Tibial nerve (tissue), 4 donors: ENCODE results near the gene MAN1A2. TPM values are rescaled to one million over a fixed set of nuclear protein-coding genes. Genes with fewer than 3 reads are reported as not detected.

Source experiments
- DNase-seq, 2 donors: peaks; one replicate each; pipeline ENCODE4 v3.0.0-alpha.2; 2019; ENCODE audit warnings: low spot score in 2 of 2
- H3K27ac ChIP-seq, 4 donors: fragments of 200-600 bp; sonication (generic) in 3 of 4; one replicate each; pipeline ENCODE4 v1.5.1; 2017 to 2019; ENCODE audit warnings: mild to moderate bottlenecking in 1 of 4
- H3K27me3 ChIP-seq, 2 donors: fragments of 200-600 bp; sonication (generic) in 1 of 2; one replicate each; pipeline versions ENCODE4 v1.5.1 to v1.6.0; 2017 to 2019
- H3K36me3 ChIP-seq, 3 donors: fragments of 200-600 bp; sonication (generic); one replicate each; pipeline ENCODE4 v1.5.1; 2018 to 2019
- H3K4me1 ChIP-seq, 4 donors: fragments of 200-600 bp; sonication (generic) in 3 of 4; one replicate each; pipeline ENCODE4 v1.5.1; 2017 to 2019
- H3K4me3 ChIP-seq, 4 donors: fragments of 200-600 bp; sonication (generic) in 3 of 4; one replicate each; pipeline ENCODE4 v1.5.1; 2017 to 2019; ENCODE audit warnings: mild to moderate bottlenecking in 1 of 4, moderate library complexity in 1 of 4
- H3K9me3 ChIP-seq, 4 donors: fragments of 200-600 bp; sonication (generic) in 3 of 4; one replicate each; pipeline ENCODE4 v1.5.1; 2017 to 2019
- EP300 ChIP-seq, 2 donors: sonication (generic); formaldehyde crosslinking; IDR thresholded peaks; one replicate each; pipeline ENCODE4 v1.6.1; 2017; ENCODE audit warnings: antibody characterized with exemption in 2 of 2, mild to moderate bottlenecking in 1 of 2
- POLR2A ChIP-seq, 2 donors: fragments of 450-650 bp; IDR thresholded peaks; one replicate each; pipeline ENCODE4 v1.6.1; 2017; ENCODE audit warnings: antibody characterized with exemption in 2 of 2, mild to moderate bottlenecking in 2 of 2, moderate library complexity in 2 of 2
- WGBS, 2 donors: methylation state at CpG; one replicate each; pipeline ENCODE4 v1.1.5; 2018; 5-methylcytosine and 5-hydroxymethylcytosine counted together
- total RNA-seq, 4 donors: library from RNA; depleted of rRNA; stranded (reverse); fragments of >200 nt; gene quantifications; one replicate each; pipeline ENCODE4 v1.1.0, GENCODE V29; 2016
- TF ChIP-seq, protein P1 (sequence below), 5 experiments: fragments of 200-600 bp in 3 of 5; fragments of 450-650 bp in 2 of 5; sonication (generic) in 3 of 5; IDR thresholded peaks; one replicate each; pipeline ENCODE4 v1.5.1; 2016 to 2019; ENCODE audit warnings: antibody characterized with exemption in 5 of 5, mild to moderate bottlenecking in 3 of 5, moderate library complexity in 2 of 5

MAN1A2 gene
- total RNA-seq, 4 donors from 2014 or later, result 31.4 to 65.7 (median 45.6) TPM

DNA sequence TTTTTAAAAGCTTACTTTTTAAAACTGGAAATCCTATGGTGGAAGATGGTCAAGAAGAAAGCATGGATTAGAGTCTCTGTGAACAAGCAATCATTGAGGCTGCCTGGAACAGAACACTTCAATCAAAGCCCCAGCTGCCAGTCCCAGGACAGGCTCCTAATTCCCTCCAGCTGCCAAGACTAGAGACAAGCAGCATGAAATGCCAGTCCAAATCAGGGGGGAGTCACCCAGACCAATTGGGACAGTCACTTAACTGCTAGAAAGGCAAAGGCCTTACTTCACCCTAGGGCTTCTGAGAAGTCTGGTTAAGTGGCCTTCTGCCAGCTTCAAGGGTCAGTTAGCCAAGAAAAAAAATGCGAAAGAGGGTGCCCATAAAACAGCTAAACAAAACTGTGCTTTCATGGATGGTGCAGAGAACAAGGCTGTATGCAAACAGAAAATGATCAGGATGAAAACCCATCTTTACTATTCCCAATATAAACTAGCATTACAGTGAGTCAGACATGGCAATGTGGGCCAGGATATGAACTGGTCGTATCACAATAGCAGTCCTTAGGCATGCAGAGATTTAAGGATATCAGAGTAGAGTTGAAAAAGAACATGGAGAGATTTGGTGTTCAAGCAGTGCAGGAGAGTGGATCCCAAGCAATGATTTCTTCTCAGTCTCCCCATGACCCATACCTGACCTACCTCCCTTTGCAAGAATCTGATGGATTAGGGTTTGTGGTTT, 31.0 kb upstream of the MAN1A2 start:
- no peak overlapping the region for H3K4me3 ChIP-seq
- H3K4me1 ChIP-seq, result no peaks in the 10 kb centered on the region
- peak overlapping the region in 1 of 4 donors; percentile 24 for H3K27ac ChIP-seq
- H3K27me3 ChIP-seq, result no peaks in the 10 kb centered on the region
- no peaks in the 10 kb centered on the region for H3K36me3 ChIP-seq
- 19 to 24% methylated on average over 2 of the region's 2 CpGs for WGBS, 2 donors
- TF ChIP-seq, protein P1, sequence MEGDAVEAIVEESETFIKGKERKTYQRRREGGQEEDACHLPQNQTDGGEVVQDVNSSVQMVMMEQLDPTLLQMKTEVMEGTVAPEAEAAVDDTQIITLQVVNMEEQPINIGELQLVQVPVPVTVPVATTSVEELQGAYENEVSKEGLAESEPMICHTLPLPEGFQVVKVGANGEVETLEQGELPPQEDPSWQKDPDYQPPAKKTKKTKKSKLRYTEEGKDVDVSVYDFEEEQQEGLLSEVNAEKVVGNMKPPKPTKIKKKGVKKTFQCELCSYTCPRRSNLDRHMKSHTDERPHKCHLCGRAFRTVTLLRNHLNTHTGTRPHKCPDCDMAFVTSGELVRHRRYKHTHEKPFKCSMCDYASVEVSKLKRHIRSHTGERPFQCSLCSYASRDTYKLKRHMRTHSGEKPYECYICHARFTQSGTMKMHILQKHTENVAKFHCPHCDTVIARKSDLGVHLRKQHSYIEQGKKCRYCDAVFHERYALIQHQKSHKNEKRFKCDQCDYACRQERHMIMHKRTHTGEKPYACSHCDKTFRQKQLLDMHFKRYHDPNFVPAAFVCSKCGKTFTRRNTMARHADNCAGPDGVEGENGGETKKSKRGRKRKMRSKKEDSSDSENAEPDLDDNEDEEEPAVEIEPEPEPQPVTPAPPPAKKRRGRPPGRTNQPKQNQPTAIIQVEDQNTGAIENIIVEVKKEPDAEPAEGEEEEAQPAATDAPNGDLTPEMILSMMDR (IDR thresholded peaks at IDR 0.05), result no peak
- peak in 1 of 2 donors; percentile 25 for TF ChIP-seq EP300 (IDR thresholded peaks at IDR 0.05)
- TF ChIP-seq POLR2A (IDR thresholded peaks at IDR 0.05), result no peak
- no peak for DNase-seq
- H3K9me3 ChIP-seq, result no peaks in the 10 kb centered on the region

DNA sequence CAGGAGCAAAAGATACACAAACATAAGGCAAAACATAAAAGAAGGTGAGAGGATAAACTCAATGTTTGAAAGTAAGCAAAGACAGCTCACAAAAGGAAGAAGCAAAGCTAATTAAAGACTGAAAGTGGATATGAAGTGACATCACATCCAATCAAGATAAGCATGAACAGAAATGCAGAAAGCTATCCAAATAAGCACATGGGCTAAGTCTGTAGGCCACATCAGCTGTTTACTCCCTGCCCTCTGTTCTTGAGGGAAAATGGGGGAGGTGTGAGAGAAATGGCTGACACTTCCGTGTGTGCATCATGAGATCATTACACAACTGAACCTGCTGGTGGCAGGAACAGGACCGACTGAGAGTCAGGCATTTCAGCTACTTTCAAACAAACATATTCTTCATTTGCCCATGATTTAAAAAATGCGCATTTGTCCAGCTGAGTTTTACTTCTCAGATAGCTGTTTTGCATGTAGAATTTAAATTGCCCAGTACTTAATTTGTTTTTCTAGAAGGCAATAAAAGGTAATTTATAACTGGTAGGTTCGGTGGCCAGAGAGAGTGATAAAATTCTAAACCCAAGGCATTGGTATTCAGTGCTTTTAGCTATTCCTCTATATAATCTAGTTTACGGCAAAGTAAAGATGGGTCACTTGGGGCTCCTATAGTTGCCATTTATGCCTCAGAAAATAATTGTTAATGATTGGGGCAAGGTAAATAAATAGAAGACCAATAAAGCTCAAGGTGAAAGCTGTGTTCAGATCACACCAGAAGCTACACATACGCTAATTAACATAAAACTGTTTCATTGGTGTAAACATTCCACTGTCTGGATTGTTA, 27.2 kb upstream of the MAN1A2 start:
- Histone ChIP-seq H3K27me3 (no peaks in the 10 kb centered on the region), H3K4me1 (no peaks in the 10 kb centered on the region), H3K27ac (no peak overlapping the region), H3K4me3 (no peak overlapping the region), H3K36me3 (no peaks in the 10 kb centered on the region), H3K9me3 (no peaks in the 10 kb centered on the region)
- no peak for DNase-seq
- TF ChIP-seq POLR2A (IDR thresholded peaks at IDR 0.05) (no peak), EP300 (IDR thresholded peaks at IDR 0.05) (no peak)
- TF ChIP-seq, protein P1 (IDR thresholded peaks at IDR 0.05), result no peak
- 60% methylated on average over 6 of the region's 6 CpGs for WGBS, 2 donors

DNA sequence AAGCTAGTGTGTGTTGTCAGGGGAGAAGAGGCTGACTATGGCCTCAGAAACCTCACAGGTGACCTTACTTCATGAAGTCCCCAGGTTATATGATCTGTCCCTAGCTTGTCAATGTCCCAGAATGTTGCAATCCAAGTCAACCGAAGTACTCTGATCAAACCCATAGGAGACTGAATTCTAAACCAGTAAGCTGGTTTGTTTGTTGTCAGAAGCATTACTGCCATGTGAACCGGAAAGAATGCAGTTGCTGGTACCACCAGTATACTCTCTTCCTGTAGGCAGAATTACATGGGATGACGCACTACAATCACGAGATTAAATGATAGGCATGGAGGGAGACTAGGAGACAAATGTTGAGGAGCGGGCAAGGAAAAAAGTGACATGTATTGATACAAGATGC, 26.1 kb upstream of the MAN1A2 start:
- DNase-seq, result no peak
- Histone ChIP-seq H3K9me3 (no peaks in the 10 kb centered on the region), H3K4me1 (no peaks in the 10 kb centered on the region), H3K36me3 (no peaks in the 10 kb centered on the region), H3K27ac (no peak overlapping the region), H3K27me3 (no peaks in the 10 kb centered on the region), H3K4me3 (no peak overlapping the region)
- TF ChIP-seq EP300 (IDR thresholded peaks at IDR 0.05) (no peak), POLR2A (IDR thresholded peaks at IDR 0.05) (no peak)
- whole genome bisulfite sequencing, 2 donors, result 82 to 89% methylated on average over 5 of the region's 5 CpGs

DNA sequence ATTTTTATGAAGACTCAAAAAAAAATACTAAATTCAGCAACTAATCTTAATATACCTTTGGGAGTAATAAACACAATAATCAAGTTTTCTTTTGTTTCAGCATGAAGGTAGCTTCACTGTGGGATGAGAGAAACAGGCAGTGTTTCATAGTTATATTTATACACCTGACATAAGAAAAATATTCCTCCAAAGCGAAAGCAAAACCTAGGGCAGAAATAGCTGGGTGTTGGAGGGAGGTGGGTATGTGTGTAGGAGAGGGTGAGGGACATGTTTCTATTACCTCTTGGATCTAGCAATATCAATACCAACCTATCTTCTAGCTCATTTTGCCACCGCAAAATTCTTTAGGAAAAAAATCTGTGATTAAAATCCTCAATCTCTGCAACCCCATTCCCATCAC, 24.9 kb upstream of the MAN1A2 start:
- Histone ChIP-seq H3K4me3 (no peak overlapping the region), H3K27me3 (no peaks in the 10 kb centered on the region), H3K27ac (no peak overlapping the region), H3K4me1 (no peaks in the 10 kb centered on the region), H3K36me3 (no peaks in the 10 kb centered on the region), H3K9me3 (no peaks in the 10 kb centered on the region)
- DNase-seq, result no peak
- TF ChIP-seq POLR2A (IDR thresholded peaks at IDR 0.05), result no peak
- TF ChIP-seq EP300 (IDR thresholded peaks at IDR 0.05), result no peak
- 80 to 87% methylated on average over 2 of the region's 2 CpGs for WGBS, 2 donors

DNA sequence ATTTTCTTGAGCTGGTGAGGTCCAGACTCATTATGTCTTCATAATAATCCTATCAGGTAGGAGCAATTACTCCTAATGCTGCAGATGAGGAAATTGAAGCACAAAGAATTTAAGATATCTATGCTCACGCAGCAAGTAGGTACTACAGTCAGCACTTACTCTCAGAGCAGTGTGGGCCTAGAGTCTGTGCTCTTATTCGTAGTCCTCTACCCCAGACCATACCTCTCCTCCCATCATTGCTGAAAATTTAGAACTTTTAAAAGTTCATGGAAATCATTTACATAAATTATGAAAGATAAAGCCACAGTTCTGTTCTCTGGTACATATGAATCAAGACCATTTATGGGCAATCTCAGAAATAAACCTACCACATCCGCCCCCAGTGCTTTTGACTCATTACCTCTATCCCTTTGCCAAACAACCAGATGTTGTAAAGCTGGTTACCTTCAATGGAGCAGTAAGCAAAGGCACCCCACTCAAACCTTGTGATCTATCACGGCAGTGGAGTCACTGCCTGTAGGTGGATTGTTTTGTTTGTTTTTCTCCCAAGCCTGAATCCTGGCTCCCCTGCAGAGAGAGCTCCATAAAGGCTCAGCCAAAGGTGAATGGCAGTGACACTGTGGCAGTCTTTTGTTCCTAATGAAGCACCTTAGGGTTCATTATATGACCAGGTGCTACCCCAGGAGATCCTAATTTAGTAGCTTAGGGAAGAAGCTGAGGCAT, 20.9 kb upstream of the MAN1A2 start:
- WGBS, 2 donors, result 78 to 86% methylated on average over 4 of the region's 4 CpGs
- TF ChIP-seq, protein P1 (IDR thresholded peaks at IDR 0.05), result no peak
- TF ChIP-seq POLR2A (IDR thresholded peaks at IDR 0.05) (no peak), EP300 (IDR thresholded peaks at IDR 0.05) (no peak)
- Histone ChIP-seq H3K27me3 (no peaks in the 10 kb centered on the region), H3K36me3 (no peaks in the 10 kb centered on the region), H3K4me1 (no peaks in the 10 kb centered on the region), H3K9me3 (no peaks in the 10 kb centered on the region), H3K27ac (no peak overlapping the region), H3K4me3 (no peak overlapping the region)
- no peak for DNase-seq
